Heart right ventricle (tissue), 16 donors: Measurements from ENCODE around the gene EGFL7. TPM values are rescaled to one million over a fixed set of nuclear protein-coding genes. Genes with fewer than 3 reads are reported as not detected.
A peak's percentile ranks its signal among the peaks of the same experiment; 100 is the strongest.

Source experiments
- ATAC-seq, 8 donors: fragments of 200-7000 bp; cut with Tn5 transposase; one replicate each; pipeline ENCODE4 v1.9.1; 2020; ENCODE audit warnings: mild to moderate bottlenecking in 8 of 8, moderate library complexity in 8 of 8, moderate number of reproducible peaks in 1 of 8
- DNase-seq, 2 donors: peaks; one replicate each; pipeline ENCODE4 v3.0.0-alpha.2; 2020
- H3K27ac ChIP-seq, 10 donors: fragments of 200-600 bp; sonication (generic) in 2 of 10; one replicate each; pipeline versions ENCODE4 v1.5.0 to v1.8.0; 2020 to 2022; ENCODE audit warnings: mild to moderate bottlenecking in 3 of 10
- H3K27me3 ChIP-seq, 7 donors: fragments of 200-600 bp; one replicate each; pipeline ENCODE4 v1.8.0; 2021 to 2022; ENCODE audit warnings: mild to moderate bottlenecking in 2 of 7
- H3K36me3 ChIP-seq, 9 donors: fragments of 200-600 bp; sonication (generic) in 1 of 9; one replicate each; pipeline versions ENCODE4 v1.5.0 to v1.8.0; 2020 to 2022; ENCODE audit warnings: mild to moderate bottlenecking in 2 of 9
- H3K4me1 ChIP-seq, 9 donors: fragments of 200-600 bp; sonication (generic) in 1 of 9; one replicate each; pipeline versions ENCODE4 v1.5.0 to v1.8.0; 2020 to 2022; ENCODE audit warnings: mild to moderate bottlenecking in 4 of 9
- H3K4me3 ChIP-seq, 10 donors: fragments of 200-600 bp; sonication (generic) in 2 of 10; one replicate each; pipeline versions ENCODE4 v1.5.0 to v1.8.0; 2020 to 2022; ENCODE audit warnings: mild to moderate bottlenecking in 7 of 10, moderate library complexity in 2 of 10
- H3K9me3 ChIP-seq, 11 donors: fragments of 200-600 bp in 10 of 11; sonication (generic) in 2 of 11; one replicate each; pipeline versions ENCODE4 v1.5.0 to v1.8.0; 2013 to 2022; ENCODE audit warnings: mild to moderate bottlenecking in 2 of 11, control low read depth in 1 of 11, moderate library complexity in 1 of 11
- CTCF ChIP-seq, 9 donors: fragments of 200-600 bp; sonication (generic) in 2 of 9; IDR thresholded peaks; one replicate each; pipeline versions ENCODE4 v1.5.0 to v1.8.0; 2021 to 2022; ENCODE audit warnings: antibody characterized with exemption in 9 of 9, mild to moderate bottlenecking in 5 of 9, moderate library complexity in 1 of 9
- WGBS, 2 donors: extraction: QIAGEN DNeasy Blood & Tissue Kit; methylation state at CpG; one replicate each; pipeline ENCODE4 v1.1.7; 2013; ENCODE audit warnings: inconsistent platforms in 1 of 2; 5-methylcytosine and 5-hydroxymethylcytosine counted together
- intact Hi-C, 10 donors: fragments of 100-400 bp; cut with DNase I; formaldehyde crosslinking; loops; one replicate each; pipeline versions ENCODE4 v1.11.1 to v1.14.2; 2022
- polyA plus RNA-seq, 2 donors: library from polyadenylated mRNA; stranded (reverse); fragments of 200-250 nt; gene quantifications; one replicate each; pipeline ENCODE4 v1.2.3, GENCODE V29; 2013
- total RNA-seq, 10 donors: library from RNA; stranded (reverse); fragmentation: NEBNext Ultra II Directional in 3 of 10; extraction: Animal tissue kit (Norgen Biotek cat#: 25700) in 3 of 10; gene quantifications; one replicate each; pipeline versions ENCODE4 v1.2.1 to v1.2.4, GENCODE V29; 2021 to 2023
- donor health status: Arrhythmogenic right ventricular cardiomyopathy.
- donor health status: ischemic (EF 13 %, LVEDD 7.1; RV severe dilation, severe dysfunction).
- donor health status: healthy with polysubstance abuse.
- donor health status: DM: no; HTN: yes; CAD: no.
- donor health status: DM: no; HTN: no; CAD: no.
- donor health status: ischemic (EF 25% LVEDD 6.9; RV normal size, moderate dysfunction).
- donor health status: ischemic (EF 25% LVEDD 5.7; RV mildly dilated, moderate dysfunction).
- donor health status: healthy.
- donor health status: DM: yes; HTN: yes; CAD: no.
- donor health status: Ischemic cardiomyopathy.
- donor health status: ischemic (EF 35%, LVEDD 5.7; RV mildly dilated, moderate dysfunction).
- donor health status: nonischemic (EF 11% LVEDD 7.7; RV severe dilation, severe dysfunction).
- donor health status: DM: yes; HTN: yes; CAD: no.
- donor health status: PGD.
- donor health status: ischemic (EF 29% LVEDD 5.4; RV normal size, mild dysfunction).
- donor health status: nonischemic (EF 23%, LVEDD 6.1; RV moderate dilation, normal function).

EGFL7 gene
- total and polyA plus RNA-seq, 12 donors, result 68.6 to 377 (median 101) TPM

DNA sequence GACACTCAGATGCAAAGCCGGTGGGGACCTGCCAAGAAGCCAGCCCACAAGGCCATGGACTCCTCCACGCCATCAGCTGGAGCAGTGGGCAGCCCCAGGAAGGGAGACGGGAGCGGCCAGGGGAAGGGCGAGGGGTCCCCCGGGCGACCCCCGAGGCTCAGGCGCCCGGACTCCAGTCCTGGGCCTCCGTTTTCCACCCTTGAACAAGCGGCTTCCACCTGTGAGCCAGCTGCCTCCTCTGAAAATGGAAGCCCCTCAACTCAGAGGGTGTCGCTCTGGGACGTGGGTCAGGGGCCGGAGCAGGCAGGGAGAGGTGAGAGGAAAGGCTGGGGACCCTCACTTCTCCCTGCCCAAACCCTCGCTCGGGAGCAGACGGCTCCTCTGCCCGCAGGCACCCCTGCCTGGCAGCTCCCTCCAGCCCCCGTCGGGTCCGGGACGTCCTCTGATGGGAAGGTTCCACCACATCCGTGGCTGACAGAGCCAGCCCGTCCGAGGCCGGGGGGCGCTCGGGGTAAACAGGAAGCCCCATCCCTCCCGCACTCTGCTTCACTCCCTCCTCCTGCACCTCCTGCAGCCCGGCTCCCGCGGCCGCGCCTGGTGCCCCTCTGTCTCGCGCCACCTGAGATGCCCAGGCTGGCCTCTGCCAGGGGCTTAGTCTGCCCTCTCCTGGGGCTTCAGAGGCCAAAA is 3.7 kb upstream of the EGFL7 start:
- peak overlapping the region; percentile 92 to 99 (median 96) for H3K27ac ChIP-seq
- no peak for TF ChIP-seq CTCF (IDR thresholded peaks at IDR 0.05)
- H3K4me1 ChIP-seq, result peaks cover 0 to 67% (median 24%) of the 10 kb centered on the region in 9 donors
- WGBS, 2 donors, result 47 to 48% methylated on average over 36 to 37 of the region's 37 CpGs
- ATAC-seq (no peak), DNase-seq (peak; percentile 6 to 23)
- H3K9me3 ChIP-seq, result no peaks in the 10 kb centered on the region
- H3K27me3 ChIP-seq, result peaks cover 0 to 96% (median 0%) of the 10 kb centered on the region in 7 donors
- H3K4me3 ChIP-seq, result peak overlapping the region; percentile 22 to 83 (median 76)
- H3K36me3 ChIP-seq, result peaks cover 0 to 10% (median 0%) of the 10 kb centered on the region in 9 donors
- intact Hi-C loops, result loop anchor here in 1 of 10 donors (5.0 kb wide), 1 partner anchor 53 kb away; the partner anchor contains the start of gene DIPK1B

- Histone ChIP-seq H3K9me3 (no peaks in the 10 kb centered on the region), H3K4me3 (peak overlapping the region; percentile 22 to 83 (median 76)), H3K36me3 (peaks cover 0 to 21% (median 6%) of the 10 kb centered on the region in 9 donors), H3K27ac (peak overlapping the region; percentile 92 to 99 (median 96)), H3K4me1 (peaks cover 0 to 61% (median 16%) of the 10 kb centered on the region in 9 donors), H3K27me3 (peaks cover 0 to 99% (median 0%) of the 10 kb centered on the region in 7 donors)
- no peak for TF ChIP-seq CTCF (IDR thresholded peaks at IDR 0.05)
- WGBS, 2 donors, result 62 to 70% methylated on average over 21 of the region's 21 CpGs
- DNase-seq, result peak; percentile 8 to 21
- no peak for ATAC-seq
- intact Hi-C loops, result loop anchor here in 1 of 10 donors (5.0 kb wide), 1 partner anchor 52 kb away; the partner anchor contains the start of gene DIPK1B
Measured at GRCh38 chr9:136659861-136660784, 2.6 kb upstream of the EGFL7 start.

DNA sequence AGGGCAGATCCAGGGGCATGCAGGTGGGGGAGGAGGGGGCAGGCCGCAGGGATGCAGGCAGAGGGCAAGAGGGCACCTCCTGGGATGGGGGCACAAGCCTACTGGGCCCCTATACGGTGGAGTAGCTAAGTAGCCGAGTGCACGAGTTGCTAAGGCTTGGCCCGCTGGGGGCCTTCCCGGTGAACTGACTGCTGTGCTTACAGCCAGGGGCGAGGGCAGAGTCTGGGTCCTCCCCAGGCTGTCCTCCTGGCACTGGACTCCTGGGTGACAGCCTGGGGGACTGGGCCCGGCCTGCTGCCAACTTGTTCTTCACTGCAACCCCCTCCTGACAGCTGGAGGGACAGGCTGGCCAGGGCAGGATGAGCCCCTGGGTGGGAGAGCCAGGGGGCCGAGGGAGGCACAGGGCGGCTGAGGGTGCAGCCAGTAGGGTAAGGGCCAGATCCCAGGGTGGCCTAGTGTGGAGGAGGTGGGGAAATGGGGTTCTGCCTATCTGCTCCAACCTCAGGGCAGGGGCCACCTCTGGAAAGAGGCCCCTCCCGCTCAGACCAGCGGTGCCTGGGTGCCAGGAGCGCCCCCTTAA is 1.7 kb upstream of the EGFL7 start:
- Histone ChIP-seq H3K27ac (peak overlapping the region; percentile 92 to 99 (median 96)), H3K9me3 (no peaks in the 10 kb centered on the region), H3K36me3 (peaks cover 0 to 24% (median 8%) of the 10 kb centered on the region in 9 donors), H3K27me3 (peaks cover 0 to 94% (median 0%) of the 10 kb centered on the region in 7 donors), H3K4me1 (peaks cover 0 to 54% (median 14%) of the 10 kb centered on the region in 9 donors), H3K4me3 (peak overlapping the region in 9 of 10 donors; percentile 38 to 83 (median 76))
- ATAC-seq, result no peak
- TF ChIP-seq CTCF (IDR thresholded peaks at IDR 0.05), result no peak
- no peak for DNase-seq
- intact Hi-C loops, result no loop called here
- 68 to 72% methylated on average over 13 of the region's 13 CpGs for WGBS, 2 donors
